HG03432 (cell line): ENCODE results near the gene CERS4.
"Not testable (repeated sequence)": the region's sequence is repeated elsewhere in the genome, so short reads cannot be mapped to it uniquely, and the experiment has no call there.

Experiments
- ATAC-seq: cut with Tn5 transposase; IDR thresholded peaks from one replicate; pipeline ENCODE4 v1.9.1; 2021; ENCODE audit warnings: mild to moderate bottlenecking, moderate library complexity; ENCODE audit not compliant: unreplicated experiment

CERS4 gene

GRCh38 chr19:8209462-8210378, 550 bp downstream of the CERS4 start:
- peak; percentile 70 for ATAC-seq

GRCh38 chr19:8210421-8211101, 1.4 kb downstream of the CERS4 start:
- no peak for ATAC-seq

GRCh38 chr19:8212212-8212611, 3.0 kb downstream of the CERS4 start:
- ATAC-seq = no peak

GRCh38 chr19:8212916-8213315, 3.7 kb downstream of the CERS4 start:
- ATAC-seq = no peak

- no peak for ATAC-seq
Measured at GRCh38 chr19:8213827-8214672, 4.9 kb downstream of the CERS4 start.

- ATAC-seq = no peak
Measured at GRCh38 chr19:8214802-8215201, 5.6 kb downstream of the CERS4 start.

- ATAC-seq = no peak
Measured at GRCh38 chr19:8215783-8216182, 6.6 kb downstream of the CERS4 start.

- ATAC-seq = no peak
Measured at GRCh38 chr19:8216357-8216756, 7.2 kb downstream of the CERS4 start.

- not testable (repeated sequence) for ATAC-seq
Measured at GRCh38 chr19:8218127-8218526, 9.0 kb downstream of the CERS4 start.

- ATAC-seq = no peak
Measured at GRCh38 chr19:8220481-8220880, 11.3 kb downstream of the CERS4 start.

- no peak for ATAC-seq
Measured at GRCh38 chr19:8221161-8221560, 12.0 kb downstream of the CERS4 start.

- not testable (repeated sequence) for ATAC-seq
Measured at GRCh38 chr19:8223442-8223841, 14.3 kb downstream of the CERS4 start.

GRCh38 chr19:8224394-8225145, 15.4 kb downstream of the CERS4 start:
- ATAC-seq = no peak

GRCh38 chr19:8231073-8231604, 22.0 kb downstream of the CERS4 start:
- no peak for ATAC-seq

GRCh38 chr19:8233370-8233769, 24.2 kb downstream of the CERS4 start:
- no peak for ATAC-seq

GRCh38 chr19:8237026-8237425, 27.9 kb downstream of the CERS4 start:
- ATAC-seq = no peak

- ATAC-seq = no peak
Measured at GRCh38 chr19:8238251-8238650, 29.1 kb downstream of the CERS4 start.

GRCh38 chr19:8239528-8240273, 30.5 kb downstream of the CERS4 start:
- no peak for ATAC-seq
